Erythroblast (primary cell): ENCODE results near the gene LDHB.

Source experiments
- GATA1 ChIP-seq: IDR thresholded peaks from 2 replicates; pipeline ENCODE4 v1.6.1; 2011; ENCODE audit warnings: low read depth, mild to moderate bottlenecking, control low read depth, low read length, moderate library complexity
- POLR2A ChIP-seq: IDR thresholded peaks from 2 replicates; pipeline ENCODE4 v1.6.1; 2011; ENCODE audit warnings: mild to moderate bottlenecking, low read length

- TF ChIP-seq POLR2A: no peak
- no peak for TF ChIP-seq GATA1
Observed at GRCh38 chr12:21695986-21696385, 38.3 kb upstream of the LDHB start.
